Mesothelial cell of epicardium (in vitro differentiated cells): ENCODE results near the gene COA8. TPM values are rescaled to one million over a fixed set of nuclear protein-coding genes. Genes with fewer than 3 reads are reported as not detected.

Experiments
- DNase-seq, 2 experiments: peaks; one replicate each; pipeline ENCODE4 v3.0.0; 2021; ENCODE audit warnings: low spot score in 2 of 2; ENCODE audit not compliant: unreplicated experiment in 2 of 2
- H3K27ac Mint-ChIP-seq: 2 replicates; pipeline ENCODE4 v1.8.0; 2021; ENCODE audit warnings: mixed read lengths
- H3K27me3 Mint-ChIP-seq: 2 replicates; pipeline ENCODE4 v1.8.0; 2021; ENCODE audit warnings: low read depth, mixed read lengths
- H3K36me3 Mint-ChIP-seq: 2 replicates; pipeline ENCODE4 v1.8.0; 2021; ENCODE audit warnings: mixed read lengths
- H3K4me1 Mint-ChIP-seq: 2 replicates; pipeline ENCODE4 v1.8.0; 2021; ENCODE audit warnings: mixed read lengths
- H3K4me3 Mint-ChIP-seq: 2 replicates; pipeline ENCODE4 v1.8.0; 2021; ENCODE audit warnings: mild to moderate bottlenecking, moderate library complexity, mixed read lengths
- H3K9me3 Mint-ChIP-seq: 2 replicates; pipeline ENCODE4 v1.8.0; 2021; ENCODE audit warnings: mixed read lengths
- total RNA-seq: library from RNA; stranded (reverse); gene quantifications from 3 replicates; pipeline ENCODE4 v1.2.1, GENCODE V29; 2021
- TF ChIP-seq, protein P1 (sequence below): fragments of 200-600 bp; sonication (generic); IDR thresholded peaks from one replicate; pipeline ENCODE4 v1.5.0; 2021; ENCODE audit warnings: antibody characterized with exemption; ENCODE audit not compliant: unreplicated experiment

COA8 gene
- total RNA-seq, 1 donor from 2014 or later = 36.0 TPM

DNA sequence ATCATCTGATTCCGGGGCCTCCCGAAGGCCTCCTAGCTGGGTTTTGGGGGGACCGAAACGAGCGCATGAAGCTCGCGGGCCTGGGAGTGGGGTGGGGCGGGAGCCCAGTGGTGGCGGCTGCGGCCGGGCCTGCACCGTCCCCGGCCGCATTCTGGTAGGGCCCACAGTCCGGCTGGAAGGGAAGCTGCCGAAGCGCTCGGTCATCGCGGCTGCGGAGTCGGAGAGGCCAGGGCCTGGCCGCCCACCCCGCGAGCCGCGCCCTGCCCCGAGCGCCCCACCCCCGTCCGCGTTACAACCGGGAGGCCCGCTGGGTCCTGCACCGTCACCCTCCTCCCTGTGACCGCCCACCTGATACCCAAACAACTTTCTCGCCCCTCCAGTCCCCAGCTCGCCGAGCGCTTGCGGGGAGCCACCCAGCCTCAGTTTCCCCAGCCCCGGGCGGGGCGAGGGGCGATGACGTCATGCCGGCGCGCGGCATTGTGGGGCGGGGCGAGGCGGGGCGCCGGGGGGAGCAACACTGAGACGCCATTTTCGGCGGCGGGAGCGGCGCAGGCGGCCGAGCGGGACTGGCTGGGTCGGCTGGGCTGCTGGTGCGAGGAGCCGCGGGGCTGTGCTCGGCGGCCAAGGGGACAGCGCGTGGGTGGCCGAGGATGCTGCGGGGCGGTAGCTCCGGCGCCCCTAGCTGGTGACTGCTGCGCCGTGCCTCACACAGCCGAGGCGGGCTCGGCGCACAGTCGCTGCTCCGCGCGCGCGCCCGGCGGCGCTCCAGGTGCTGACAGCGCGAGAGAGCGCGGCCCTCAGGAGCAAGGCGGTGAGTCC is 66.1 kb downstream of the COA8 start, which contains the start of gene KLC1:
Gene KLC1 (plus strand): TSS at position 528 of the 819 bp plus-strand sequence. CDS start 25,354 bp downstream, outside the sequence.
- peak within 1 kb of the TSS; percentile 89 for H3K4me3 Mint-ChIP-seq
- TF ChIP-seq, protein P1, sequence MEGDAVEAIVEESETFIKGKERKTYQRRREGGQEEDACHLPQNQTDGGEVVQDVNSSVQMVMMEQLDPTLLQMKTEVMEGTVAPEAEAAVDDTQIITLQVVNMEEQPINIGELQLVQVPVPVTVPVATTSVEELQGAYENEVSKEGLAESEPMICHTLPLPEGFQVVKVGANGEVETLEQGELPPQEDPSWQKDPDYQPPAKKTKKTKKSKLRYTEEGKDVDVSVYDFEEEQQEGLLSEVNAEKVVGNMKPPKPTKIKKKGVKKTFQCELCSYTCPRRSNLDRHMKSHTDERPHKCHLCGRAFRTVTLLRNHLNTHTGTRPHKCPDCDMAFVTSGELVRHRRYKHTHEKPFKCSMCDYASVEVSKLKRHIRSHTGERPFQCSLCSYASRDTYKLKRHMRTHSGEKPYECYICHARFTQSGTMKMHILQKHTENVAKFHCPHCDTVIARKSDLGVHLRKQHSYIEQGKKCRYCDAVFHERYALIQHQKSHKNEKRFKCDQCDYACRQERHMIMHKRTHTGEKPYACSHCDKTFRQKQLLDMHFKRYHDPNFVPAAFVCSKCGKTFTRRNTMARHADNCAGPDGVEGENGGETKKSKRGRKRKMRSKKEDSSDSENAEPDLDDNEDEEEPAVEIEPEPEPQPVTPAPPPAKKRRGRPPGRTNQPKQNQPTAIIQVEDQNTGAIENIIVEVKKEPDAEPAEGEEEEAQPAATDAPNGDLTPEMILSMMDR = no peak
- no peaks in the 10 kb centered on the region for H3K9me3 Mint-ChIP-seq
- H3K36me3 Mint-ChIP-seq = peaks cover 5% of the 10 kb centered on the region
- DNase-seq = peak; percentile 77 to 93
- peak within 1 kb of the TSS; percentile 96 for H3K27ac Mint-ChIP-seq
- H3K27me3 Mint-ChIP-seq = no peaks in the 10 kb centered on the region
- H3K4me1 Mint-ChIP-seq = peaks cover 12% of the 10 kb centered on the region

- peak overlapping the region; percentile 89 for H3K4me3 Mint-ChIP-seq
- DNase-seq = peak in 1 of 2 experiments; percentile 46
- peaks cover 5% of the 10 kb centered on the region for H3K36me3 Mint-ChIP-seq
- peak overlapping the region; percentile 93 for H3K27ac Mint-ChIP-seq
- H3K27me3 Mint-ChIP-seq = no peaks in the 10 kb centered on the region
- H3K4me1 Mint-ChIP-seq = peaks cover 12% of the 10 kb centered on the region
- TF ChIP-seq, protein P1 = no peak
- H3K9me3 Mint-ChIP-seq = no peaks in the 10 kb centered on the region
These were observed 66.9 kb downstream of the COA8 start for GRCh38 chr14:103629503-103630121.

GRCh38 chr14:103630364-103631108 is 67.8 kb downstream of the COA8 start:
- peak overlapping the region; percentile 64 for H3K27ac Mint-ChIP-seq
- H3K4me3 Mint-ChIP-seq = peak overlapping the region; percentile 89
- no peak for DNase-seq
- no peaks in the 10 kb centered on the region for H3K9me3 Mint-ChIP-seq
- peaks cover 5% of the 10 kb centered on the region for H3K36me3 Mint-ChIP-seq
- H3K27me3 Mint-ChIP-seq = no peaks in the 10 kb centered on the region
- TF ChIP-seq, protein P1 = no peak
- H3K4me1 Mint-ChIP-seq = peaks cover 12% of the 10 kb centered on the region

GRCh38 chr14:103633391-103633790 is 70.6 kb downstream of the COA8 start:
- DNase-seq = no peak
- H3K4me1 Mint-ChIP-seq = peaks cover 17% of the 10 kb centered on the region
- H3K27ac Mint-ChIP-seq = no peak overlapping the region
- H3K27me3 Mint-ChIP-seq = no peaks in the 10 kb centered on the region
- peaks cover 10% of the 10 kb centered on the region for H3K36me3 Mint-ChIP-seq
- TF ChIP-seq, protein P1 = no peak
- no peaks in the 10 kb centered on the region for H3K9me3 Mint-ChIP-seq
- H3K4me3 Mint-ChIP-seq = no peak overlapping the region

DNA sequence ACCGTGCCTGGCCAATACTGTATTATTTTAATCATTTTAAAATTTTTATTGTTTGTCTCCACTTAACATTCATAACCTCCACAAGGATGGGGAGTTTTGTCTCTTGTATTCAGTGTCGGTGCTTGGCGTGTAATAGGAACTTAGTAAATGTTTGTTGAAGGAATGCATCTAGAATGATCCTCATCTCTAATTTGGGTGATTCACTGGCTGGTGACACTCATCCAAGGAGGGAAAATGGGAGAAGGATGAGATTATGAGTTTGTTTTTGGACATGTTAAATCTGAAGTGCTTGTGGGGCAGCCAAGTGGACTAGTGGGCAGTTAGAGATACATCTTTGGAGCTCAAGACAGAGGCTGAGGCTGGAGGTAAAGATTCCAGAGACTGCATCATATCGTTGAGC is 71.4 kb downstream of the COA8 start:
- H3K4me1 Mint-ChIP-seq = peaks cover 18% of the 10 kb centered on the region
- DNase-seq = no peak
- TF ChIP-seq, protein P1 = no peak
- peak overlapping the region; percentile 5 for H3K27ac Mint-ChIP-seq
- no peaks in the 10 kb centered on the region for H3K27me3 Mint-ChIP-seq
- peaks cover 10% of the 10 kb centered on the region for H3K36me3 Mint-ChIP-seq
- no peak overlapping the region for H3K4me3 Mint-ChIP-seq
- H3K9me3 Mint-ChIP-seq = no peaks in the 10 kb centered on the region
